Nephron (organoid): ENCODE measurements around the gene PDE4D.
"Not testable (repeated sequence)": the region's sequence is repeated elsewhere in the genome, so short reads cannot be mapped to it uniquely, and the experiment has no call there.

Source experiments
- H3K27ac Mint-ChIP-seq, 3 experiments: 2 replicates each; pipeline ENCODE4 v1.8.0; 2020; ENCODE audit warnings: mixed read lengths in 3 of 3, mild to moderate bottlenecking in 2 of 3, moderate library complexity in 1 of 3
- H3K27me3 Mint-ChIP-seq: 2 replicates; pipeline ENCODE4 v1.8.0; 2021; ENCODE audit warnings: low read depth, mild to moderate bottlenecking, moderate library complexity, mixed read lengths
- H3K36me3 Mint-ChIP-seq: 2 replicates; pipeline ENCODE4 v1.8.0; 2020; ENCODE audit warnings: low read depth, mixed read lengths
- H3K4me1 Mint-ChIP-seq: 2 replicates; pipeline ENCODE4 v1.8.0; 2020; ENCODE audit warnings: mixed read lengths
- H3K4me3 Mint-ChIP-seq, 3 experiments: 2 replicates each; pipeline ENCODE4 v1.8.0; 2020; ENCODE audit warnings: mild to moderate bottlenecking in 3 of 3, mixed read lengths in 3 of 3, moderate library complexity in 2 of 3
- H3K9me3 Mint-ChIP-seq: 2 replicates; pipeline ENCODE4 v1.8.0; 2020; ENCODE audit warnings: mixed read lengths
- CTCF ChIP-seq, 3 experiments: fragments of 200-600 bp; sonication (generic); IDR thresholded peaks; one replicate each; pipeline ENCODE4 v1.5.0; 2021; ENCODE audit warnings: antibody characterized with exemption in 3 of 3; ENCODE audit not compliant: unreplicated experiment in 3 of 3

PDE4D gene

GRCh38 chr5:59674763-59675162 is 218.8 kb downstream of the PDE4D start:
- H3K9me3 Mint-ChIP-seq, result no peaks in the 10 kb centered on the region

GRCh38 chr5:59673438-59674058 is 220.0 kb downstream of the PDE4D start:
- Mint-ChIP-seq H3K4me3 (no peak overlapping the region), H3K4me1 (peaks cover 5% of the 10 kb centered on the region), H3K27ac (peak overlapping the region in 1 of 3 experiments; percentile 9), H3K9me3 (no peaks in the 10 kb centered on the region), H3K36me3 (no peaks in the 10 kb centered on the region), H3K27me3 (no peaks in the 10 kb centered on the region)
- peak; percentile 80 to 92 (median 88) for TF ChIP-seq CTCF (IDR thresholded peaks at IDR 0.05; ENCODE audit: unreplicated experiment in 3 of 3)

More at GRCh38 chr5:59674763-59675162, 218.8 kb downstream of the PDE4D start:
- Mint-ChIP-seq H3K36me3 (no peaks in the 10 kb centered on the region), H3K27me3 (no peaks in the 10 kb centered on the region), H3K27ac (no peak overlapping the region), H3K4me1 (peaks cover 5% of the 10 kb centered on the region), H3K4me3 (no peak overlapping the region)
- no peak for TF ChIP-seq CTCF (IDR thresholded peaks at IDR 0.05; ENCODE audit: unreplicated experiment in 3 of 3)

- TF ChIP-seq CTCF (IDR thresholded peaks at IDR 0.05; ENCODE audit: unreplicated experiment in 3 of 3), result no peak
- no peaks in the 10 kb centered on the region for H3K36me3 Mint-ChIP-seq
- H3K9me3 Mint-ChIP-seq, result no peaks in the 10 kb centered on the region
These were observed 227.0 kb downstream of the PDE4D start for GRCh38 chr5:59666440-59667068.

GRCh38 chr5:59665832-59666203 is 227.7 kb downstream of the PDE4D start:
- peaks cover 11% of the 10 kb centered on the region for H3K4me1 Mint-ChIP-seq
- not testable (repeated sequence) for H3K4me3 Mint-ChIP-seq, H3K36me3 Mint-ChIP-seq, H3K27me3 Mint-ChIP-seq, H3K9me3 Mint-ChIP-seq, H3K27ac Mint-ChIP-seq

More at GRCh38 chr5:59666440-59667068, 227.0 kb downstream of the PDE4D start:
- H3K4me3 Mint-ChIP-seq, result no peak overlapping the region
- no peak overlapping the region for H3K27ac Mint-ChIP-seq
- no peaks in the 10 kb centered on the region for H3K27me3 Mint-ChIP-seq
- peaks cover 9% of the 10 kb centered on the region for H3K4me1 Mint-ChIP-seq

GRCh38 chr5:59665086-59665831 is 228.3 kb downstream of the PDE4D start:
- Mint-ChIP-seq H3K27ac (no peak overlapping the region), H3K9me3 (no peaks in the 10 kb centered on the region), H3K4me1 (peaks cover 11% of the 10 kb centered on the region), H3K36me3 (no peaks in the 10 kb centered on the region), H3K27me3 (no peaks in the 10 kb centered on the region), H3K4me3 (no peak overlapping the region)
- no peak for TF ChIP-seq CTCF (IDR thresholded peaks at IDR 0.05; ENCODE audit: unreplicated experiment in 3 of 3)

GRCh38 chr5:59661954-59662615 is 231.4 kb downstream of the PDE4D start:
- Mint-ChIP-seq H3K4me1 (peaks cover 16% of the 10 kb centered on the region), H3K27ac (peak overlapping the region in 2 of 3 experiments; percentile 60 to 69), H3K9me3 (no peaks in the 10 kb centered on the region), H3K4me3 (no peak overlapping the region), H3K27me3 (no peaks in the 10 kb centered on the region), H3K36me3 (no peaks in the 10 kb centered on the region)
- no peak for TF ChIP-seq CTCF (IDR thresholded peaks at IDR 0.05; ENCODE audit: unreplicated experiment in 3 of 3)
